Head of caudate nucleus (tissue), 42 donors: ENCODE results near the gene HOXA10.

Experiments used
- DNase-seq, 42 donors: peaks; one replicate each; pipeline versions ENCODE4 v3.0.0 to v3.0.0-alpha.2; 2020 to 2021; ENCODE audit warnings: mixed read lengths in 7 of 42
- intact Hi-C: fragments of 100-400 bp; cut with DNase I; formaldehyde crosslinking; loops from one replicate; pipeline ENCODE4 v1.15.0; 2022

Gene HOXA10

GRCh38 chr7:27154901-27155815, 19.0 kb downstream of the HOXA10 start:
- intact Hi-C loops = no loop called here
- DNase-seq = peak in 6 of 42 donors; percentile 9 to 36 (median 27)

GRCh38 chr7:27154369-27154768, 19.8 kb downstream of the HOXA10 start:
- peak in 6 of 42 donors; percentile 8 to 30 (median 14) for DNase-seq
- intact Hi-C loops = no loop called here

- intact Hi-C loops = no loop called here
These were observed 20.6 kb downstream of the HOXA10 start for GRCh38 chr7:27153526-27153925.

GRCh38 chr7:27152816-27153442, 21.2 kb downstream of the HOXA10 start:
- intact Hi-C loops = no loop called here
- peak in 5 of 42 donors; percentile 2 to 22 (median 8) for DNase-seq

More at GRCh38 chr7:27153526-27153925, 20.6 kb downstream of the HOXA10 start:
- DNase-seq = peak in 1 of 42 donors; percentile 2

GRCh38 chr7:27151931-27152815, 21.9 kb downstream of the HOXA10 start, which contains the start of gene HOXA3:
TSS of gene HOXA3 (minus strand) at chr7:27152583. CDS start at chr7:27110640, 41,943 bp downstream.
- intact Hi-C loops = no loop called here
- peak in 6 of 42 donors; percentile 10 to 26 (median 20) for DNase-seq

GRCh38 chr7:27151341-27151930, 22.7 kb downstream of the HOXA10 start:
- peak in 6 of 42 donors; percentile 7 to 32 (median 12) for DNase-seq
- intact Hi-C loops = no loop called here

- DNase-seq = peak in 25 of 42 donors; percentile 12 to 70 (median 42)
- intact Hi-C loops = no loop called here
These were observed 23.4 kb downstream of the HOXA10 start for GRCh38 chr7:27150568-27151340.

- peak in 3 of 42 donors; percentile 1 to 9 (median 6) for DNase-seq
- intact Hi-C loops = no loop called here
These were observed 24.1 kb downstream of the HOXA10 start for GRCh38 chr7:27149842-27150567.

- DNase-seq = peak in 1 of 42 donors; percentile 6
- intact Hi-C loops = no loop called here
These were observed 25.1 kb downstream of the HOXA10 start for GRCh38 chr7:27148756-27149641.

- peak in 3 of 42 donors; percentile 1 to 13 (median 9) for DNase-seq
- intact Hi-C loops = no loop called here
These were observed 25.9 kb downstream of the HOXA10 start for GRCh38 chr7:27148031-27148755.

- intact Hi-C loops = no loop called here
- peak in 3 of 42 donors; percentile 12 to 19 (median 14) for DNase-seq
These were observed 26.7 kb downstream of the HOXA10 start, which contains the start of gene HOXA6 for GRCh38 chr7:27147199-27148030. TSS of gene HOXA6 (minus strand) at chr7:27147774. CDS start at chr7:27147749, 25 bp downstream.

GRCh38 chr7:27146491-27147198, 27.5 kb downstream of the HOXA10 start:
- DNase-seq = peak in 2 of 42 donors; percentile 9 to 19
- intact Hi-C loops = no loop called here

- intact Hi-C loops = no loop called here
These were observed 28.2 kb downstream of the HOXA10 start for GRCh38 chr7:27145914-27146412.

More at GRCh38 chr7:27145914-27146412, 28.2 kb downstream of the HOXA10 start:
- peak in 2 of 42 donors; percentile 2 to 13 for DNase-seq
